Gastrocnemius medialis (tissue), 4 donors: Measurements from ENCODE around the gene PRRT1B. TPM values are rescaled to one million over a fixed set of nuclear protein-coding genes. Genes with fewer than 3 reads are reported as not detected.

Source experiments
- ATAC-seq, 2 donors: fragments of 150-250 bp; one replicate each; pipeline ENCODE4 v1.9.1; 2016
- DNase-seq, 2 donors: peaks; one replicate each; pipeline ENCODE4 v3.0.0-alpha.2; 2019
- H3K27ac ChIP-seq, 4 donors: fragments of 200-600 bp; sonication (generic); 1 replicate in 1 of 4; 2 replicates in 3 of 4; pipeline ENCODE4 v1.5.1; 2016 to 2018; ENCODE audit warnings: mild to moderate bottlenecking in 2 of 4, moderate library complexity in 1 of 4
- H3K27me3 ChIP-seq, 3 donors: fragments of 200-600 bp; sonication (generic) in 2 of 3; 1 replicate in 1 of 3; 2 replicates in 2 of 3; pipeline versions ENCODE4 v1.5.1 to v1.6.0; 2016 to 2019; ENCODE audit warnings: mild to moderate bottlenecking in 1 of 3, moderate library complexity in 1 of 3
- H3K36me3 ChIP-seq, 2 donors: fragments of 200-600 bp; sonication (generic) in 1 of 2; one replicate each; pipeline ENCODE4 v1.5.1; 2017 to 2018
- H3K4me1 ChIP-seq, 2 donors: fragments of 200-600 bp; sonication (generic) in 1 of 2; one replicate each; pipeline ENCODE4 v1.5.1; 2016 to 2017; ENCODE audit warnings: mild to moderate bottlenecking in 2 of 2
- H3K4me3 ChIP-seq, 4 donors: fragments of 200-600 bp; sonication (generic) in 3 of 4; 1 replicate in 1 of 4; 2 replicates in 3 of 4; pipeline ENCODE4 v1.5.1; 2016 to 2019; ENCODE audit warnings: mild to moderate bottlenecking in 2 of 4
- H3K9me3 ChIP-seq, 3 donors: fragments of 200-600 bp; sonication (generic) in 2 of 3; 1 replicate in 1 of 3; 2 replicates in 2 of 3; pipeline ENCODE4 v1.5.1; 2016 to 2019
- POLR2A ChIP-seq, 2 donors: fragments of 450-650 bp; IDR thresholded peaks; one replicate each; pipeline ENCODE4 v1.6.1; 2017; ENCODE audit warnings: antibody characterized with exemption in 2 of 2, mild to moderate bottlenecking in 2 of 2, moderate library complexity in 2 of 2
- in situ Hi-C, 4 donors: fragments of 200-750 bp; cut with MboI; loops; one replicate each; pipeline versions ENCODE4 v1.15.0 to v1.8.0; 2017; ENCODE audit warnings: low sequenced_read_pairs in 4 of 4
- intact Hi-C: fragments of 100-400 bp; cut with DNase I; formaldehyde crosslinking; loops from one replicate; pipeline ENCODE4 v1.15.1; 2023; ENCODE audit warnings: low total_unique reads
- total RNA-seq, 4 donors: library from RNA; depleted of rRNA; stranded (reverse); fragments of >200 nt; gene quantifications; one replicate each; pipeline versions ENCODE4 v1.1.0 to v1.2.3, GENCODE V29; 2016
- TF ChIP-seq, protein P1 (sequence below), 5 experiments: fragments of 450-650 bp in 3 of 5; fragments of 200-600 bp in 2 of 5; sonication (generic) in 2 of 5; IDR thresholded peaks in 4 of 5; conservative IDR thresholded peaks in 1 of 5; 1 replicate in 4 of 5; 2 replicates in 1 of 5; pipeline ENCODE4 v1.5.1; 2016 to 2019; ENCODE audit warnings: antibody characterized with exemption in 5 of 5, mild to moderate bottlenecking in 3 of 5, moderate library complexity in 3 of 5

Gene PRRT1B
- total RNA-seq, 4 donors from 2014 or later: not detected

DNA sequence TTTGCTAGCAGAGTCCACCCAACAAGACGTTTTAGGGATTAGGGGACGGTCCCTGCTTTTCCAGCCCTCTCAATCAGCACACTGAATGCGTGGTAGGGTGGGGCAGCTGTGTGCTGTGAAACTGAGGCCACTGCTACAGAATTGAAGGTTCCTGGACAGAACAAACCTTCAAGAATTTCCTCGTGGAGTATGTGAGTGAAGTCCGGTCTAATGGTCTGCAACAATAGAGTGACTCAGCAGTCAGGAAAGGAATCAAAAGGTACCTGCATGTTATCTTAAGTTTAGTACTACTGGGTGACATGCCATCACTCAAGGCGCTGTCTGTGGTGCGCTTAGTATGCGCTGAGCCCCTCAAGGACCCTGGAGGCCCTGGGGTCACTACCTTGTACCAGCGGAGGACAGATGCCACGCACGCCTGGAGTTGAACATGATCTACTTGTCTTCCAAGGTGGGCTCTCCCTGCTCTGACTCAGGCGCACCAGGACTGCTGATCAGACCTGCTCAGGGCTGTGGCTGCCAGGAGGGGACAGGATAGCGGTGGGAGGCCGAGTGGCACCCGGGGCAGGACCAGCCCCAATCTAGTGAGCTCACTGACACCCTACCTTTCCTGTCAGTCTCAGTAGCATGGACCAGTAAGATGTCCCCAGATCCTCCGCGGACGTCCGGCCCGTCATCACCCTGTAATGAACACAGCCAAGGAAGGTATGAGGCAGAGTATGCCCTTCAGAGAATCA lies 50.5 kb downstream of the PRRT1B start:
- in situ Hi-C loops: loop anchor here in 2 of 4 donors (5.0 to 25.0 kb wide), 2 partner anchors 146 to 666 kb away; partner anchors contain the start of gene RAPGEF1 (in 1 of the 2)
- DNase-seq (no peak), ATAC-seq (no peak)
- Histone ChIP-seq H3K4me1 (peaks cover 0 to 8% of the 10 kb centered on the region in 2 donors), H3K4me3 (no peak overlapping the region), H3K9me3 (no peaks in the 10 kb centered on the region), H3K27ac (peak overlapping the region in 2 of 4 donors; percentile 70 to 73), H3K27me3 (no peaks in the 10 kb centered on the region), H3K36me3 (peaks cover 0 to 70% of the 10 kb centered on the region in 2 donors)
- intact Hi-C loops: loop anchor here (10.0 kb wide), 1 partner anchor 649 kb away; no protein-coding TSS in a partner anchor
- TF ChIP-seq, protein P1, sequence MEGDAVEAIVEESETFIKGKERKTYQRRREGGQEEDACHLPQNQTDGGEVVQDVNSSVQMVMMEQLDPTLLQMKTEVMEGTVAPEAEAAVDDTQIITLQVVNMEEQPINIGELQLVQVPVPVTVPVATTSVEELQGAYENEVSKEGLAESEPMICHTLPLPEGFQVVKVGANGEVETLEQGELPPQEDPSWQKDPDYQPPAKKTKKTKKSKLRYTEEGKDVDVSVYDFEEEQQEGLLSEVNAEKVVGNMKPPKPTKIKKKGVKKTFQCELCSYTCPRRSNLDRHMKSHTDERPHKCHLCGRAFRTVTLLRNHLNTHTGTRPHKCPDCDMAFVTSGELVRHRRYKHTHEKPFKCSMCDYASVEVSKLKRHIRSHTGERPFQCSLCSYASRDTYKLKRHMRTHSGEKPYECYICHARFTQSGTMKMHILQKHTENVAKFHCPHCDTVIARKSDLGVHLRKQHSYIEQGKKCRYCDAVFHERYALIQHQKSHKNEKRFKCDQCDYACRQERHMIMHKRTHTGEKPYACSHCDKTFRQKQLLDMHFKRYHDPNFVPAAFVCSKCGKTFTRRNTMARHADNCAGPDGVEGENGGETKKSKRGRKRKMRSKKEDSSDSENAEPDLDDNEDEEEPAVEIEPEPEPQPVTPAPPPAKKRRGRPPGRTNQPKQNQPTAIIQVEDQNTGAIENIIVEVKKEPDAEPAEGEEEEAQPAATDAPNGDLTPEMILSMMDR (IDR thresholded peaks at IDR 0.05 in 4 of 5, conservative IDR thresholded peaks at IDR 0.05 in 1 of 5): no peak
- TF ChIP-seq POLR2A (IDR thresholded peaks at IDR 0.05): no peak

DNA sequence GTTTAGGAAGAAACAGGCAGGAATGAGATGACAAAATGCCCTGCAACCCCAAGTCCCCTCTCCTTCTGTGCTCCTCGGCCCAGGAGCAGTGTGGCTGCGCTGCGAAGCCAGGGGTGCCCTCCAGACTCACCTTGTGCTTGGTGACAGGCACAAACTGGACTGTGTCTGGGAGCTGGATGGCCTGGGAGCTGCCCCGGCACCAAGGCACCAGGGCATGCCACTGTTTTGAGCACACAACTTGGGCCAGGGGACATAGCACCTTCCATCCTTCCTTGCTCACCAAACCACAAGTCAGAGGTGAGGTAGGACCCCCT lies 51.1 kb downstream of the PRRT1B start:
- intact Hi-C loops: loop anchor here (10.0 kb wide), 1 partner anchor 648 kb away; no protein-coding TSS in a partner anchor
- no peaks in the 10 kb centered on the region for H3K9me3 ChIP-seq
- TF ChIP-seq, protein P1 (IDR thresholded peaks at IDR 0.05 in 4 of 5, conservative IDR thresholded peaks at IDR 0.05 in 1 of 5): no peak
- TF ChIP-seq POLR2A (IDR thresholded peaks at IDR 0.05): no peak
- no peaks in the 10 kb centered on the region for H3K27me3 ChIP-seq
- ATAC-seq (no peak), DNase-seq (no peak)
- H3K36me3 ChIP-seq: peaks cover 0 to 75% of the 10 kb centered on the region in 2 donors
- in situ Hi-C loops: loop anchor here in 2 of 4 donors (5.0 to 25.0 kb wide), 2 partner anchors 146 to 666 kb away; partner anchors contain the start of gene RAPGEF1 (in 1 of the 2)
- H3K4me1 ChIP-seq: peaks cover 0 to 8% of the 10 kb centered on the region in 2 donors
- H3K4me3 ChIP-seq: no peak overlapping the region
- H3K27ac ChIP-seq: no peak overlapping the region

DNA sequence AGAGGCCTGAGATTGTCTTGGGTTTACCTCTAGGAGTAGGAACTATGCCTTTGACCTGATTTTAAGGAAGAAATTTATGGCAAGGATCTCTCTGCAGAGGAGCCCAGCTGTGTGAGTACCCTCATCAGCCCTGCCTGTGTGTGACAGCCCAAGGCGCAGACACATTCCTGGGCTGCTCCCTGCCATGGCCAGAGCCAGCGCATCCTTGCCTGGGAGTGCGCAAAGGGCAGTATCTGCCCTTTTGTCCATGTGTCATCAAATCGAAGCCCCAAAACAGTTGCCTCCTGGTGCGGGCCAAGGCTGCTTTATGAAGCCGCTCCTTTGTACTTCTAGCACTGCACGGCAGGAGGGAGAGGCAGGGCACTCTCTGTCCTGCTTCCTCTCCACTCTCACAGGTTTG lies 51.9 kb downstream of the PRRT1B start:
- intact Hi-C loops: loop anchor here (10.0 kb wide), 1 partner anchor 648 kb away; no protein-coding TSS in a partner anchor
- in situ Hi-C loops: loop anchor here in 2 of 4 donors (5.0 to 25.0 kb wide), 2 partner anchors 145 to 665 kb away; partner anchors contain the start of gene RAPGEF1 (in 1 of the 2)
- ATAC-seq: no peak

DNA sequence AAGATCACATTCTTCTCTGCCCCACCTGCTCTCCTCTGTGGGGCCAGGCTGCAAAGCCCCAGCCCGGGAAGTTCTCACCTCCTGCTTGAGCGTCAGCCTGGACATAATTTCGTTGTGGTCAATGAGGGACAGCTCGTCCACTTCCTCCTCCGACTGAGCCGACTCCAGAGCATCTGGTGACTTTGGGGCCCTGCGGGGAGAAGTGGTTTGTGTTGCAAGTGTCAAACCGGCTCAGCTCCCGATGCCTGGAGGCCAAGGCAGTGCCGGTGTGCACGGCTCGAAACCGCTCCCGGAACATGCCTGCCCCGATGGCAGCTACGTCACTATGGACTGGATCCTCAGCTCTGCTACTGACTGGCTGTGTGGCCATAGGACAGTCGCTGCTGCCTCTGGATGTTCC lies 52.8 kb downstream of the PRRT1B start:
- no peak for ATAC-seq
- in situ Hi-C loops: loop anchor here in 2 of 4 donors (5.0 to 25.0 kb wide), 2 partner anchors 144 to 664 kb away; partner anchors contain the start of gene RAPGEF1 (in 1 of the 2)

More for the DNA sequence above, 51.9 kb downstream of the PRRT1B start:
- DNase-seq: no peak
- Histone ChIP-seq H3K9me3 (no peaks in the 10 kb centered on the region), H3K4me1 (peaks cover 0 to 8% of the 10 kb centered on the region in 2 donors), H3K36me3 (peaks cover 0 to 84% of the 10 kb centered on the region in 2 donors), H3K27ac (no peak overlapping the region), H3K27me3 (no peaks in the 10 kb centered on the region), H3K4me3 (no peak overlapping the region)
- no peak for TF ChIP-seq POLR2A (IDR thresholded peaks at IDR 0.05)
- TF ChIP-seq, protein P1 (IDR thresholded peaks at IDR 0.05 in 4 of 5, conservative IDR thresholded peaks at IDR 0.05 in 1 of 5): no peak

More for the DNA sequence above, 52.8 kb downstream of the PRRT1B start:
- peaks cover 0 to 92% of the 10 kb centered on the region in 2 donors for H3K36me3 ChIP-seq
- no peaks in the 10 kb centered on the region for H3K27me3 ChIP-seq
- H3K4me1 ChIP-seq: peaks cover 0 to 8% of the 10 kb centered on the region in 2 donors
- TF ChIP-seq POLR2A (IDR thresholded peaks at IDR 0.05): no peak
- TF ChIP-seq, protein P1 (IDR thresholded peaks at IDR 0.05 in 4 of 5, conservative IDR thresholded peaks at IDR 0.05 in 1 of 5): no peak
- no peaks in the 10 kb centered on the region for H3K9me3 ChIP-seq
- no peak overlapping the region for H3K4me3 ChIP-seq
- H3K27ac ChIP-seq: no peak overlapping the region
- intact Hi-C loops: loop anchor here (10.0 kb wide), 1 partner anchor 647 kb away; no protein-coding TSS in a partner anchor
- DNase-seq: peak in 1 of 2 donors; percentile 24
